Fibroblast of skin of abdomen (primary cell): ENCODE measurements around the gene MYO1F.
A peak's percentile ranks its signal among the peaks of the same experiment; 100 is the strongest.
"Not testable (repeated sequence)": the region's sequence is repeated elsewhere in the genome, so short reads cannot be mapped to it uniquely, and the experiment has no call there.

Experiments
- DNase-seq: peaks from one replicate; pipeline ENCODE4 v3.0.0-alpha.2; 2013

Gene MYO1F

DNA sequence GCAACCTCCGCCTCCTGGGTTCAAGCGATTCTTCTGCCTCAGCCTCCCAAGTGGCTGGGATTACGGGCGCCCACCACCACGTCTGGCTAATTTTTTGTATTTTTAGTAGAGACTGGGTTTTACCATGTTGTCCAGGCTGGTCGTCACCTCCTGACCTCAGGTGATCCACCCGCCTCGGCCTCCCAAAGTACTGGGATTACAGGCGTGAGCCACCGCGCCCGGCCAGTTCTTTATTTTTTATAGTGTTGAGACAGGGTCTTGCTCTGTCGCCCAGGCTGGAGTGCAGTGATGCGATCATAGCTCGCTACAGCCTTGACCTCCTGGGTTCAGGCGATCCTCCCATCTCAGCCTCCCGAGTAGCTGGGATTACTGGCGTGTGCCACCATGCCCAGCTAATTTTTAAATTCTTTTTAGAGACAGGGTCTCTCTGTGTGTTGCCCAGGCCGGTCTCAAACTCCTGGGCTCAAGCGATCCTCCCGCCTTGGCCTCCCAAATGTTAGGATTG lies 62.7 kb downstream of the MYO1F start:
- DNase-seq: not testable (repeated sequence)

DNA sequence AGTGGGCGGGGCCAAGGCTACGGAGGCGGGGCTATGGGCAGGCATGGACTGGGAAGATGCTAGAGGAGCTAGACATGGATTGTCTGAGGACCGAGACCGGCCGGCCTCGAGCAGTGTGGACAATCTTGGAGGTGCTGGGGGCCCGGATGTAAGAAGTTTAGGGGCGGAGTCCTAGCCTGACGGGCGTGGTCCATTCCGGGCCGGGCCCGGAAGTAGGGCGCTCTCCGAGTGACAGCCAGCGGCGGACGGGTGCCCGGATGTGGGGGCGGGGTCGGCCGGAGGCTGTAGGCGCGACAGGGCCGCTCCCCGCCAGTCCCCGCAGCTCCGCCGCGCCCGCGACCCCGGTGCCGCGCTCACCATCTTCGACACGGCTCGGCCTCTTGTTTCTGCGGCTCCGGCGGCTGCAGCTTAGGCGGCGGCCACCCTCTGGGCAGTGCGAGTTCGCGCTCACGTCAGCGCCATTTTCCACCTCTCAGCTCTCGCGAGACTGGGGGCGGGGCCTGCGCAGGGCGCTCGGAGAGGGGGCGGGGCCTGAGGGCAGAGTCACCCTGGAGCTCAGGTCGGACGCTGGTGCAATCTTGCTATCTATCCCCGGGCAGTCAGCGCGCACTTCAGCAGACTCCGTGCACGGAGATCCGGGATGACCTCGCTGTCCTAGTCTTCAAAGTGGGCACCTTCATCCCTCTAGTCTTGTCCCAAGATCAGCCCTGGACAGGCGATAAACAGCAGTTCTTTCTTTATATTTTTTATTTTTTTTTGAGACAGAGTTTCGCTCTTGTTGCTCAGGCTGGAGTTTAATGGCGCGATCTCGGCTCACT lies 63.3 kb downstream of the MYO1F start, which contains the start of gene ZNF414:
Gene ZNF414, minus strand, starts transcription at position 481 of the 818 bp plus-strand sequence. Its CDS starts 121 bp downstream, at position 360.
- DNase-seq: peak; percentile 98

DNA sequence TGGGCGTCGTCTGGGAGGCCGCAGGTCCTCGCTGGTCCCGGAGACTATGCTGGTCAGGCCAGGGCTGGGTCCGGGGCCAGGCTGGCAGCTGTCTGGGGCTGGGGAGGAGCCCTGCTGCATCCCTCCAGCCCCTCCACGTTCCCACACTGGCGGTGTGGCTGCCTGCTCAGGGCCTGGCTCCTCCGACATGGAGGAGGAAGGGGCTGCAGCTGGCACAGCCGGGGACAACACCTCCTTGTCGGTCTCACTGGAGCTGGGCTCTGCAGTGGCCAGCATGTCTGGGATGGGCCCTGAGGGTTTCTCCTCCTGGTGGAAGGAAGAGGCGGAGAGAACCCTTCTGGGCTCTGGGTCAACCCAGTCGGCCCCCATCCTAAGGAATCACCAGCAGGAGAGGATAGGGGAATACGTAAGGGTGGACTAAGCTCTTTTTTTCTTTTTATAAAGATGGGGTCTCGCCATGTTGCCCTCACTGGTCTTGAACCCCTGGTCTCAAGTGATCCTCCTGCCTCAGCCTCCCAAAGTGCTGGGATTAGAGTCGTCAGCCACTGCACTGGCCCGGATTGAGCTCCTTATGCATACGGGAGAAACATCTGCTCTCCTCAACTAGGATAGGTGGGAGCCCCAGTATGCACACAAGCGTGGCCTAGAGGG lies 64.1 kb downstream of the MYO1F start:
- no peak for DNase-seq

DNA sequence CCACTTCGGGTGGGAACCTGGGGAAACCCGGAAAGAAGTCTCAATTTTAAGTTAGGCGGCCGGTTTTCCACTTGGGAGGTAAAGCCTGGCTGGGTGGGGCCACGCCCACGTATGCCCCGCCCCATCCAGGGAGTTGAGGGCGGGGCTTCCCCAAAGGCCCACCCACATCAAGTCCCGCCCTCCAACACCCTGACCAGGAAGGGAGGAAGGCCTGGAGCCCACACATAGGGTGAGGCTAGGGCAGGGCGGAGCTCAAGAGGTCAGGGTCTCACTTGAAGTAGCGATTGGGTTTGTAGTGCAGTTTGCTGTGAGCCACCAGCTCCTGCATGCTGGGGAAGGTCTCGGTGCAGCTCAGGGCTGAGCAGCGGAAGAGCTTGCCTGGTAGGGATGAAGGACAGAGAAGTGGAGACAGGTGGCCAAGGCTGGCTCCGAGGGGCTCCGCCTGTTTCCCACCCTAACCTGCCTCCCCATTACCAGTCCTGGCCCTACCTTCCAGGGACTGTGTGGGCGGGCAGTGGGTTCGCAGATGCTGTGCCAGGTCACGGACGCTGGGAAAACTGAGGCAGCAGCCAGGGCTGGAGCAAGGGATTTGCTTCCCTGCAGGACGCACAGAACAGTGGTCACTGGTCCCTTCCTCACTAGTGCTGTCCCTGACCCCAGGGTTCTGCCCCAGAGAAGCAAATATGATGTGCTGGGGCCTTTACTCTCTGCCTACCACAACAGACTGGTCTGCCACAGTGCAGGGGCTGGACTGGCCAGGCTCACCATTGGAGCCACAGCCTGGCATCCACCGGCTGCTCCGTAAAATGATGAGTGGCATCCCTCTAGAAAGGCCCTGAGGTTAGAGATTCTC lies 64.9 kb downstream of the MYO1F start:
- DNase-seq: no peak

DNA sequence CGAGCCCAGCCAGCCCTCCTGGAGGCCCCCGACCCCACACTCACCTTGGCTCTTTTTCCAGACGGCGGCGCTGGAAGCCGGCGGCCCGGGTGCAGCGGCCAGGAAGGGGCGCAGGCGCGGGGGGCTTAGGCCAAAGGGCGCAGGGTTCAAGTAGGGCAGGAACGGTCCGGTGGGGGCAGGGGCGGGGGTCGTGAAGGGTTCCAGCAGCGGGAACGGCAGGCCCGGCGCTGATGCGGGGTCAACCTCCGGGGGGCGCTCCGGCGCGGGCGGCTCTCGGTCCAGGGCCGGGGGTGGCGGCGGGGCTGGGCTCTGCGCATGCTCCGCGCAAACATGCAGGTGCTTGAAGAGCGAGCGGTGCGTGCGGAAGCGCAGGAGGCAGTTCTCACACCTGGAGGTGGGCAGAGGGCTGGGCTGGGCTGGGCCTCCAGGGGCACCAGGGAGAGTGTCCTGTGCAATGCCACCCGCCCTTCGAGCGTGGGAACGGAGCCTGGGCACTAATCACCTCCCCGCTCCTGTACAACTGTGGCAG lies 65.6 kb downstream of the MYO1F start:
- no peak for DNase-seq

DNA sequence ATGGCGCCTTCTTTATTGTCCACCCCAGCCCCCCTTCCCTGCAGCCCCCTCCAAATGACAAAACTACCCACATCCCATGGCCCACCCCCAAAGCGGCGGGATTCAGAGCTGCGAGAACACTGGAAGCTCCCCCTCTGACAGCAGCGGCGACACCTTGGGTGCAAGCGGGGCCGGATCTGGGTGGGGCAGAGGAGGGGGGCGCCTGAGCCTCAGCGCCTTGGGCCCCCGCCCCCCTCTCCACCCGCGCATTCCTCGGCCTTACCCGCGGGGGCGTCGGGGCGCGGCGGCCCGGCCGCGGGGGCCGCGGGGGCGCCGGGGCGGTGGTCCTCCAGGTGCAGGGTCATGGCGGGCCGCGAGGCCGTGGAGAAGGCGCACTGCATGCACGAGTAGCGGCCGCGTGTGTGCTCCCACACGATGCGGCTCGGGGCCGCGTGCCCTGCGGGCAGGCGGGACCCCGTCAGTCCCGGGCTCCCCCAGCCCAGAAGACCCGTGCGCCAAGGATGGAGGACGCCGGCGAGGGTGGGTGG lies 66.6 kb downstream of the MYO1F start:
- DNase-seq: no peak

DNA sequence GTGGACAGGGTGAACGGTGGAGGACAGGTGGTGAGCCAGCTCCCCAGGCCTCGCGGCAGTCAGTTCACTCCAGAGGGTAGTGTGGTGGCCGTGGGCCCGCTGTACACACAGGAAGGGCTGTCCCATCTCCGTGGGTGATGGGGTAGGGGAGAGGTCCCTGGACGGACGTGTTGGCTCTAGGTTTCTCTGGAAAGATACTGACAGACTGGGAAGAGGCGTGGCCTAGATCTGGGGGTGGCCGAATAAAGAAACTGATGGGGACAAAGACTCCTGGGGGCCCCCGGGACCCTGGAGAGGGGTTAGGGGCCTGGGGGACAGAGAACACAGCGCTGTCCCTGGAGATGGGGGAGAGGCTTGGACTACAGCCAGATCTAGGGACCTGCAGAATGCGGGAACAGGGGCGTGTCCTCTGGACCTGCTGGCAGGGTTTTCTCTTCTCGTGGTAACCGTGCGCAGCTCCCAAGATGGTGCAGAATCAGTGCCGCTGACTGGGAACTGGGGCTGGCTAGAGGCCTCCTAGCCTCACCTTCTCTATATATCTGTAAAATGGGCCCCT lies 70.8 kb downstream of the MYO1F start:
- no peak for DNase-seq

DNA sequence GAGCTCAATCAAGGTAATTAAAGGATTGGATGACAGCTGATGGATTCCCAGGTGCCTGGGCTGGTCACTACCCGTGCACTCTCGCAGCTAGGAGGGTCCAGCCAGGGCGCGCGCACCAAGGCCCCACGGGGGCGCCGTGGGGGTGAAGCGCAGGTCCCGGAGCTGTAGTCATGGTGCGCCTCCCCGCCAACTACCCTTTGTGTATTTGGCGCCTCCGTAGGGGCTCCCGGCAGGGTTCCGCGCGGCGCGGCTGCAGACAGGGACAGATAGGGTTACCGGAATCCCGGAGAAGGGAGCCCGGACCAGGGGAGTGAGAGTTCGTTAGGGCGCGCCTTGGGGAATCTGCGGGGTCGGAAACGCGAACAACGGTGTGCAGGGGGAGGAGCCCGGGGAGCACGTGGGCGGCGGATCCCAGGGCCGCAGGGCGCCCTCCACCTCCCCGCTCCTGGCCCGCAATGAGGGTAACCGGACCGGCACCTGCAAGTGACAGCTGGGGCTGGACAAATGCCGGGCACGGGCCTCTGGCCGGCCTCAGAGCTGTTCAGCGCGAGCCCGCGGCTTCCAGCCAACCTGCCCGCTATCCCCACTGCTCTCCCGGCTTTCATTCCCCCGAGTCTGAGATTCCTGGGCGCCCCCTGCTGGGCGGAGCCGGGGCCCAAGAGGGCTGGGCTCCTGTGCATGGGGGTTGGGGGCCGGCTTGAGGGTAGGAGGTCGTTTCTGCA lies 71.4 kb downstream of the MYO1F start:
- peak; percentile 57 for DNase-seq

DNA sequence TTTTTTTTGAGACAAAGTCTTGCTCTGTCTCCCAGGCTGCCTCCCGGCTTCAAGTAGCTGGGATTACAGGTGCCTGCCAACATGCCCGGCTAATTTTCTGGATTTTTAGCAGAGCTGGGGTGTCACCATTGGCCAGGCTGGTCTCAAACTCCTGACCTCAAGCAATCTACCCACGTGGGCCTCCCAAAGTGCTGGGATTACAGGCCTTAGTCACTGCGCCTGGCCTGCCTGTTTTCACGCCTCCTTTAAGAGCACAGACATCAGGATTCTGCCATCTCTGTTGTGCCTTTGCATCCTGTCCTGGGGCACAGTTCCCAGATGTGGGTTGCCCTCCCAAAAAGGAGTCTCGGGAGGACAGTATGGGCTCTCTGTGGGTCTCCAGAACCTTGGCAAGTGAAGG lies 72.3 kb downstream of the MYO1F start:
- no peak for DNase-seq

DNA sequence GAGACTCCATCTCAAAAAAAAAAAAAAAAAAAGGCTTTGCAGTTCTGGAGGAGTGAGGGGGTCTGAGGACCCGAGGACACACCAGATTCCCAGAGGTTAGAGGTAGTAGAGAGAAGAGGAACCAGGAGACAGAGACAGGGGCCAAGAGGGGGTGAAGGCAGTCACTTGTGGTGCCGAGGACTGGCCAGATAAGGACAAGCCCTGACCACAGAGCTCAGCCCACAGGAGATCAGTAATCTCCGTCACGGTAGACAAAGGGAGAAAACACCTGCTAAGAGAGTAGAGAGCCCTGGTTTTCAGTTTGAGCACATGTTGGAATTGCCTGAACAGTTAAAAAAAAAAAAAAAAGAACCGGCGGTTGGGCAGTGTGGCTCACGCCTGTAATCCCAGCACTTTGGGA lies 73.1 kb downstream of the MYO1F start:
- DNase-seq: no peak

DNA sequence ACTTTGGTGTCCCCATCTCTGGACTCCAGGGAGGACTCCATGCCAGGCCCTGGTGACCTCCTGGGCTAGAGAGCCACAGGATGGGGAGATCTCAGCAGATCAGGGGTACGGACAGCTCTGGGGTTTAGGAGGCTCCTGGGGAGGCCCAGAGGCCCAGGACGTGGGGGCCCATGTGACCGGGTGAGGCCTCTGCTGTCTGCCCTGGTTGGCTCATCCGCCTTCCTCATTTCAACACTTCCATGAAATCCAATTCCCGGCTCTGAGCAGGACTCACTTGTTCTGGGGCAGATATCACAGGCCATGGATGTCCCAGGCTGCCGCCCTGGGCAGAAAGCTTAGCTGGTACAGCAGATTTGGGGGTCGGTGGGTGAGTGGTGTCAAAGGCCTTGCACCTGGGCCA lies 73.7 kb downstream of the MYO1F start:
- no peak for DNase-seq

DNA sequence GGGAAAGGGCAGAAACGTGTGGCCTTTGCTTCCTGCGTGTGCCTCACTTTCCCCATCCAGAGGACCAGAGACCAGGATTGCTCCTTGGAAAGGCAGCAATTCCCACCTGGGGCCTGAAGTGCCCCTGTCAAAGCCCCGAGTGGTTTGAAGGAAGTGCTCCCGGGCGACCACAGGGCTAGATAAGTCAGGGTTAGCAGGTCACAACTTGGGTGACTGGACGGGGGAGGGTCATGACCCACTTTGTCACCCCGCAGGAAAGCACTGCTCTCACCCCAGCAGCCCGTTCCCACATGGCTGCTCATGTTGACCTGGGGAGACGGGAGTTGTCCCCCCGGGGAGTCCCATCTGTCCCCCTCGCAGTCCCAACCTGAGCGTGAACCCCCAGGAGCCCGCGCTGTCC lies 75.3 kb downstream of the MYO1F start:
- no peak for DNase-seq

DNA sequence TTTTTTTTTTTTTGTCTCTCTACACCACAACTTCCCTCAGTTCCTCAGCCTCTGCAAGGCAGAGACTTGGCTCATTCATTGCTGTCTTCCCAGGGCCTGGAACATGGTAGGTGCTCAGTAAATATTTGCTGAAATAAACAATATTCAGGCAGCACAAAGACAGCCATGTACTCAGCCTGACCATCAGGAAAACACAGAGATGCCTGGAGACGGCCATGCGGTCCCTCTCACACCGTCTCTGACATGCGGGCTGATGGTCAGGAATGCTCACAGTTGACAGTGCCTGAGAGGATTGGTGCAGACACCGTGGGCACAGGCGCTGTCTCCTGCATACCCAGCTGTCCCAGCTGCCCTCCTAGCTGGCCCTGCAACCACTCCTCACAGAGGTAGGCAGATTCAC lies 75.7 kb downstream of the MYO1F start:
- DNase-seq: no peak

DNA sequence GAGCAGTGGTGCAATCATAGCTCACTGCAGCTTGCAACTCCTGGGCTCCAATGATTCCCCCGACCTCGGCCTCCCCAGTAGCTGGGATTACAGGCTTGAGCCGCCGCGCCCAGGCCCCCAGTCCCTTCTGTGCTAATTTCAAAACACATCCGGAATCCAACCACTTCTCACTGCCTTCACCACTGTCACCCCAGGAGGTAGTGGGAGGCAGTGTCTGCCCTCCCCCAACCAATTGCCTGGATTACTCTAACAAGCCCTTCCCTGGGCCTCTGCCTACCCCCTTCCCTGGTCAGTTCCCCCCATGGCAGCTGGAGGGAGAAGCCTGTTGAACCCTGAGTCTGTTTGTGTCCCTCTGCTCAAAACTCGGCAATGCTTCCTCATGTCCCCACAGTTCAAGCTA lies 77.1 kb downstream of the MYO1F start:
- no peak for DNase-seq

DNA sequence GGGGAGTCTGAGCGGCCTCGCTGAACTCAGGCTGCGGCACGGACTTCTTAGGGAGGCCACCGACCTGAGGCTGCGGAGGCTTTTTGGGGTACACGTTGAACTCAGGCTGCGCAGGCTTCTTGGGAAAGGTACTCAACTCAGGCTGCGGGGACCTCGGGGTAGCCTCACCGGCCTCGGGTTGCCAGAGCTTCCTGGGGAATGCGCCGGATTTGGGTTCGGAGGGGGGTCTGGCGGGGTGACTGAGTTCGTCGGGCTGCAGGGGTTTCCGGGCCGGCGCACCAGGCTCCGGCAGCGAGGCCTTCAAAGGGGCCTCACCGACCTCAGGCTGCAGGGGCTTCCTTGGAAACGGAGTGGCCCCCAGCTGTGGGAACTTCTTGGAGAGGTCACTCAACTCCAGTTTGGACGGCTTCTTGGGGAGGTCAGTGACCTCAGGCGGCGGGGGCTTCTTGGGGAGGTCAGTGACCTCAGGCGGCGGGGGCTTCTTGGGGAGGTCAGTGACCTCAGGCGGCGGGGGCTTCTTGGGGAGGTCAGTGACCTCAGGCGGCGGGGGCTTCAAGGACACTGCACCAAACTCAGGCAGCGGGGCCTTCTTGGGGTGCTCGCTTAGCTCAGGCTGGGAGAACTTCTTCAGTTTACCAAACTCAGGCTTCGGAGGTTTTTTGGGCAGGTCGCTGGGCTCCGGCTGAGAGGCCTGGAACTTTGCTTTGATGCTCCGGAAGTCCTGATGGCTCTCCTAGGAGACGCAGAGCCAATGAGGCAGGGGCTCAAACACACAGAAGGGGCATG lies 78.0 kb downstream of the MYO1F start:
- no peak for DNase-seq

DNA sequence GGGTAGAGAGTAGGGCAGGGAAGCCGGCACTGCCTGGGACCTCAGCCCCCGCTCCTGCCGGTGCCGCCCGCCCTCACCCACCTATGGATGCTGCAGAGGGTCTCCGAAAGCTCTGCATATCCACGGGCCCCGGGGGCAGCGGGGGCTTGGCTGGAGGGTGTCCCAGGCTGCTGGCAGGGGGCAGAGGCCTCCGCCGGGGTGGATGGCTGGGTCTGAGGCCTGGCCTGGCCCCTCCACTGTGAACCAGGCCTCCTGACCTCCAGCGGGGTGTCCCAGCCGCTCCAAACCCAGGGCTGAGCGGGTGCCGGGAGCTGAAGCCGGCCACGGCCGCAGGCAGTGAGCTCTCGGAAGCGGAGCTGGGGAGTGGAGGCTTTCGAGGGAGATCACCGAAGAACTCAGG lies 78.9 kb downstream of the MYO1F start:
- no peak for DNase-seq

DNA sequence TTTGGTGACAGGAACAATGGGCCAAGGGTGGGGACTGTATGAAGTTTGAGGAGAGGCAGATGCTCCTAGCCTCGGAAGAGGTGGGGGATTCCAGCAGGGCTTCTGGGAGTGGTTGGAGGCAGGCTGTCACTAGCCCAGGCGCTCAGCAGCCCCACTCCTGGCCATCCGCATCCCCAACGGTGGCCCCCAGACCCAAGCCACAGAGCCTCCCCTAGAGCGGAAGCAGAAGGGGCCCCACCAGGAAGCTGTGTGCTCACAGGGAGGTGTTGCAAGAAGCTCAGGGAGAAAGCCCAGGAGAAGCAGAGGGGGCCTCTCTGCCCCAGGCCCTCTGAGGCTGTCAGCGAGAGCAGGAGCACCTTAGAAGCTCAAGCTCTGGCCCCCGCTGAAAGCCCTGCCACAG lies 83.1 kb downstream of the MYO1F start:
- no peak for DNase-seq

DNA sequence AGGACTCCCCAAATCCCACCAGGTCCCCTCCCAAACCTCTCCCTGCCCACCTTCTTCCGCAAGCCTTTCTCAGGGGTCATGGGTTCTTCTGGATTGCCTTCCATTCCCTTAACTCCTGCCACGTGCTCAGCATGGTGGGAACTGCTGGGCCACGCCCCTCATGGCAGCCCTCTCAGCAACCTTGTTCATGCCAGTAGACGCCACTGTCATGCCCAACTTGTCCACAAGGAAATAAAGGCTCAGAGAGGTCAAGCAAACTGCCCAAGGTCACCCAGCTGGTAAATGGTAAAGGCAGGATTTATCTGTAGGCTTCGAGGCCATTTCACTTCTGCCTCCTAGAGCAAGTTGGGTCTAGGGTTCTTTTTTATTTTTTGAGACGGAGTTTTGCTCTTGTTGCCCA lies 85.7 kb downstream of the MYO1F start:
- no peak for DNase-seq

DNA sequence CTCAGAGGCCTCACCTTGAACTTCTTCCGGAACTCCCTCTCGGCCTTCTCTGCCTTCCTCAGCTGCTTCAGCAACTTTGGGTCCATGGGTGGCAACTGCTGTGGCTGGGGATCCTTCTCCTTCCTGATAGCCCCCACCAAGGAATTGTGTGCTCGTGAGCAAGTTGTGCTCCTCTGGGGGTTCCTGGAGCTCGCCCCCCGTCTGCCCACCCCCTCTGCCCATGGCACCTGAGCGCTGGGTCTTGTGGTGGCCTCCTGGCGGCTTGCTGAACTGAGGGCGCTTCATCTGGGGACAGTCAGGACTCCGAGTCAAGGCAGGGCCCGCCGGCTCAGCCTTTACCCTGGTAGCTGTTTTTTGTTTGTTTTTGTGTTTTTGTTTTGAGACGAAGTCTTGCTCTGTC lies 86.4 kb downstream of the MYO1F start:
- no peak for DNase-seq

DNA sequence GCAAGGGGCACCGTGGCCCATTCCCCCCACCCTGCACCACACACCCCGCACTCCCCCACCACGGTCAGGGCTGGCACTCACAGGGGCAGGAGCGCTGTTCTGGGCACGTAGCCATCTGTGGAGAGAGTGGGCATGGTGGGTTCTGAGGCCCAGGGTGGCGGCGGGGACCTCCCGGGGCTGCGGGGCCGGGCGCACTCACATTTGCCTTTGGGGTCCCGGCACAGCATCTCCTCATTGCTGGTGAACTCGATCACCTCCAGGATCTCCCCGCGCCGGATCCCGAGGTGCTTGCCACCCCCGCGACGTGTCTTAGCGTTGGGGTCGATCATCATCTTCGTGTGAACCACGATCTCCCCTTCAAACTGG lies 86.9 kb downstream of the MYO1F start:
- DNase-seq: no peak
